AG04449 (cell line): ENCODE results near the gene GINS2.

ENCODE experiments used
- CTCF ChIA-PET: fragments of 350-600 bp; formaldehyde crosslinking; extraction: SDS; loops from one replicate; lab custom pipeline; 2021; ENCODE audit warnings: antibody characterized with exemption; lab: Yijun Ruan, JAX
- POLR2A ChIA-PET: fragments of 400-600, 350-600 bp; formaldehyde crosslinking; extraction: SDS; loops from one replicate; lab custom pipeline; 2020; ENCODE audit warnings: antibody characterized with exemption, inconsistent platforms; lab: Yijun Ruan, JAX
- DNase-seq: peaks from one replicate; pipeline ENCODE4 v3.0.0-alpha.2; 2010; ENCODE audit warnings: low read depth, low spot score
- H3K4me3 ChIP-seq: 2 replicates; pipeline ENCODE4 v1.5.1; 2011; ENCODE audit warnings: low read depth, mild to moderate bottlenecking, control low read depth, low read length
- TF ChIP-seq, protein P1 (sequence below): IDR thresholded peaks from one replicate; pipeline ENCODE4 v1.5.1; 2011; ENCODE audit warnings: mild to moderate bottlenecking, moderate library complexity, low read length, control low read depth, inconsistent platforms; ENCODE audit not compliant: insufficient read depth; ENCODE audit errors: missing control alignments

GINS2 gene

GRCh38 chr16:85640585-85640984, 48.2 kb downstream of the GINS2 start:
- no peak overlapping the region for H3K4me3 ChIP-seq
- TF ChIP-seq, protein P1, sequence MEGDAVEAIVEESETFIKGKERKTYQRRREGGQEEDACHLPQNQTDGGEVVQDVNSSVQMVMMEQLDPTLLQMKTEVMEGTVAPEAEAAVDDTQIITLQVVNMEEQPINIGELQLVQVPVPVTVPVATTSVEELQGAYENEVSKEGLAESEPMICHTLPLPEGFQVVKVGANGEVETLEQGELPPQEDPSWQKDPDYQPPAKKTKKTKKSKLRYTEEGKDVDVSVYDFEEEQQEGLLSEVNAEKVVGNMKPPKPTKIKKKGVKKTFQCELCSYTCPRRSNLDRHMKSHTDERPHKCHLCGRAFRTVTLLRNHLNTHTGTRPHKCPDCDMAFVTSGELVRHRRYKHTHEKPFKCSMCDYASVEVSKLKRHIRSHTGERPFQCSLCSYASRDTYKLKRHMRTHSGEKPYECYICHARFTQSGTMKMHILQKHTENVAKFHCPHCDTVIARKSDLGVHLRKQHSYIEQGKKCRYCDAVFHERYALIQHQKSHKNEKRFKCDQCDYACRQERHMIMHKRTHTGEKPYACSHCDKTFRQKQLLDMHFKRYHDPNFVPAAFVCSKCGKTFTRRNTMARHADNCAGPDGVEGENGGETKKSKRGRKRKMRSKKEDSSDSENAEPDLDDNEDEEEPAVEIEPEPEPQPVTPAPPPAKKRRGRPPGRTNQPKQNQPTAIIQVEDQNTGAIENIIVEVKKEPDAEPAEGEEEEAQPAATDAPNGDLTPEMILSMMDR, result no peak
- DNase-seq, result no peak
- POLR2A ChIA-PET, result no interaction called here
- CTCF ChIA-PET, result interaction anchor here (0.7 to 1.0 kb wide), 2 partner anchors 19 to 525 kb away, joined by 3 to 4 read pairs; no protein-coding TSS in a partner anchor

GRCh38 chr16:85640254-85640558, 48.5 kb downstream of the GINS2 start:
- POLR2A ChIA-PET, result no interaction called here
- CTCF ChIA-PET, result interaction anchor here (0.7 to 1.6 kb wide), 3 partner anchors 19 to 525 kb away, joined by 3 to 8 read pairs (median 4); no protein-coding TSS in a partner anchor
- DNase-seq, result no peak
- H3K4me3 ChIP-seq, result no peak overlapping the region
- TF ChIP-seq, protein P1, result no peak

DNA sequence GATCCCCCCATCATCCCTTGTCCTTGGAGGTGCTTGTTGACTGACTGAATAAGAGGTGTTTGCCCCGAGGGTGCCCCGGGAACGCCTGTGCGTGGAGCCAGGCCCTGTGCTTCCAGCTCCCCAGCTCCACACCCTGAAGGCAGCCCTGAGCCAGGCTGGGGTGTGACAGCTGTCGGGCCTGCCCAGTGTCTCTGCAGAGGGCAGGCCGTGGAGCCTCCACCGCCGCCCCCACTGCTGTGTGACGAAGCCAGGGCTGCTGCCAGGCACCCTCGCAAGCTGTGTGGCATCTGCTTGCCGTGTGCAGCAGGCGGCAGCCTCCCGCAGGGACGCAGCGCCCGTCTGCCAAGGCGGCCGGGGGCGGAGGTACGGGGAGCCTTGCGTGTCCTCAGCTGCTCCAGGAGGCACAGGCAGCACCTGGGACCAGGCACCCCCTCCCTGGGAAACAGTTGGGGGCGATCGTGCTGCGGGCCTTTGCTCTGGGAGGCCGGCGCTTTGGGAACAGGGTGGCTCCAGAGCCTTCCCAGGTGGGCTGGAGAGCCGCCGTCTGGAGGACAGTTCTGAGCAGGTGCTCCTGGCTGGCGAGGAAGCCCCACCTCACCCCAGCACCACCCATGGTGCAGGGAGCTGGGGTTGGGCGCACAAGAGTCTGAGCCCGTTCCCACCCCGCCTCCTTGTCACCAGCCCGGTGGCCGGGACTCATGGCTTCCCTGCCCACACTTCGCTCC, 49.1 kb downstream of the GINS2 start:
- TF ChIP-seq, protein P1, result no peak
- CTCF ChIA-PET, result interaction anchor here (1.0 to 1.6 kb wide), 2 partner anchors 23 to 524 kb away, joined by 3 to 8 read pairs; no protein-coding TSS in a partner anchor
- POLR2A ChIA-PET, result no interaction called here
- DNase-seq, result no peak
- H3K4me3 ChIP-seq, result no peak overlapping the region

DNA sequence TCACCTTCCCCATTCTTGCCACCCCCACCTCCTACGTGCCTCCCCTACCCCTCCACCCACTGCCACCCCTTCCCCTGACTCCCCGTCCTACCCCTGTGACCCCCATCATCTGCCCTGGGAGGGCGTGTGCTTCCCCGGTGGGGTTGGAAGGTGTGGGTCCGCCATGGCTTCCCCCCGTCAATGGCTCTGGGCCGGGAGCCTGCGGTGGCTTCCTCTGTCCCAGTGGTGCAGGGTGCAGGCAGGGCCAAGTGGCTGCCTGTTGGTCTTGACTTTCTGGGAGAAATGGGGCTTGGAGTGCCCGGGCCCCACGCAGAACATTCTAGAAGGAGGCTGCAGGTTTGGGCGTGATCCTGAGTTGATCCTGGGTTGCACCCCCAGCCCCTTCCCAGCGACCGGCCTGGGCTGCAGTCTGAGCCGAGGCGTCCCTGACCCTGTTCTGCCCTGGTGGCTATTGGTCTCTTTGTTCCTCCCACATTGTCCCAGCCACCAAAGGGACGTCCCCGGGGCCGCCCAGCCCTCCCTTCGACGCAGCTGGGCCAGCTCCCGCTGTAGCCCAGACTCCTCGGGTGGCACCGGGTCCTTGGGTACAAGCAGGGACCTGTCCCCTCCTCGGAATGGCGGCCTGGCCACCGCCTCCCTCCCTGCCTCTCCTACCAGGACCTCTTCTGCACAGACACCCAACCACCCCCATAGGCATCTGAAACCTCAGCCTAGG, 49.9 kb downstream of the GINS2 start:
- no peak for DNase-seq
- CTCF ChIA-PET, result interaction anchor here (1.6 to 1.8 kb wide), 2 partner anchors 21 to 23 kb away, joined by 6 to 8 read pairs; no protein-coding TSS in a partner anchor
- TF ChIP-seq, protein P1, result no peak
- POLR2A ChIA-PET, result no interaction called here
- H3K4me3 ChIP-seq, result no peak overlapping the region

DNA sequence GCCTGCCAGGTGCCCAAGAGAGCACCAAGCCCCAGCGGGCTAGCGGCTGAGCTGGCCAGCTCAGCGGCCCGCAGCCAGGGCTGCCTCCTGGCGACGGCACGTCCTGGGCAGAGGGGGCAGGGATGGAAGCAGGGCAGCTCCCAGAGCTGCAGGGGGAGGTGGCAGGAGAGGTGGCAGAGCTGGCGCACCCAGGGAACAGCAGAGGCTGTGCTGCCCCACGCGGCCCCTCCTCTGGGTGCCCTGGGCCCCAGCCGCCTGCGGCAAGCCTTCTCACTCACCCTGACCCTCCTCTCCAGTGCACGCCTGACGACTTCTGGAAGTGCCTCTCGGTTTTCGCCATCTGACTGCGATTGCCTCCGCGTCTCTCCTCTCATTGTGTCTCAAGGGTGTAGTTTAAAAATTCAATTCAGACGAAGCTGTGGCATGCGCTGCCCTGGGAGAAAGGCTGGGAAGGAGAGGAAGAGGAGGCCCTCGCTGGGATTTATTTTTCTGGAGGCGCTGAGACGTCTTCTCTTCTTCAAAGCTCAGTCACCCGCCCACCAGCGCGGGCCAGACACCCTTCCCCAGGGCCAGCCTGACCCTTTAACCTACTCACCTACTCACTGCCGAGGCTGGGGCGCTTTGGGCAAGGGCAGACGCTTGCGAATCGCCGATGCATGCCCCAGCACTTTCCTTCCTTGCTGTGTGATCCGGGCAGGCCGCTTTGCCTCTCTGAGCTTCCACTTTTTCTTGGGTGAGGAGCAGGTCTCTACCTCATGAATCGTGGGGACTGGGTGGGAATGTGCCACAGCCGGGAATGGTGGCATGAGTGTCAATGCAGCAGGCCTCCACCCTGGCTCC, 50.7 kb downstream of the GINS2 start:
- no peak for DNase-seq
- ChIA-PET POLR2A (no interaction called here), CTCF (interaction anchor here (1.1 to 1.8 kb wide), 3 partner anchors 21 to 79 kb away, joined by 3 to 6 read pairs (median 3); no protein-coding TSS in a partner anchor)
- TF ChIP-seq, protein P1, result no peak
- no peak overlapping the region for H3K4me3 ChIP-seq
